GM12878 (cell line): ENCODE data around the gene QSOX2. TPM values are rescaled to one million over a fixed set of nuclear protein-coding genes. Genes with fewer than 3 reads are reported as not detected.

ENCODE experiments used
- CHD4 ChIP-seq: fragments of 200-600 bp; sonication (generic); IDR thresholded peaks from 2 replicates; pipeline ENCODE4 v1.6.1; 2016; ENCODE audit warnings: mild to moderate bottlenecking
- CUX1 ChIP-seq: IDR thresholded peaks from 2 replicates; pipeline ENCODE4 v1.6.1; 2012; ENCODE audit warnings: improper control_type of control experiment, low read depth, low read length; ENCODE audit not compliant: insufficient replicate concordance
- ETV6 ChIP-seq, 2 experiments: fragments of 450-650 bp in 1 of 2; IDR thresholded peaks in 1 of 2; conservative IDR thresholded peaks in 1 of 2; 2 replicates each; pipeline ENCODE4 v1.6.1; 2014; ENCODE audit warnings: antibody characterized with exemption in 1 of 2, borderline replicate concordance in 1 of 2, low read depth in 1 of 2, mild to moderate bottlenecking in 1 of 2, moderate library complexity in 1 of 2
- HDAC2 ChIP-seq: fragments of 200-600 bp; sonication (generic); IDR thresholded peaks from 2 replicates; pipeline ENCODE4 v1.6.1; 2017
- IKZF2 ChIP-seq, 2 experiments: fragments of 450-650 bp; IDR thresholded peaks; 2 replicates each; pipeline ENCODE4 v1.6.1; 2017; ENCODE audit warnings: mild to moderate bottlenecking in 2 of 2, moderate library complexity in 2 of 2
- IRF3 ChIP-seq: fragments of 450-650 bp; IDR thresholded peaks from 2 replicates; pipeline ENCODE4 v1.6.1; 2014; ENCODE audit warnings: mild to moderate bottlenecking
- NFIC ChIP-seq: IDR thresholded peaks from 2 replicates; pipeline ENCODE4 v1.6.1; 2012; ENCODE audit warnings: low read depth, mild to moderate bottlenecking, inconsistent platforms, low read length, moderate library complexity
- RAD21 ChIP-seq: IDR thresholded peaks from 2 replicates; pipeline ENCODE4 v1.6.1; 2011; ENCODE audit warnings: mild to moderate bottlenecking, low read depth, low read length, moderate library complexity; ENCODE audit not compliant: insufficient read depth
- RELA ChIP-seq: fragments of 450-650 bp; IDR thresholded peaks from 2 replicates; pipeline ENCODE4 v1.8.0; 2014; ENCODE audit warnings: borderline replicate concordance; ENCODE audit not compliant: partially characterized antibody
- SIX5 ChIP-seq: IDR thresholded peaks from 2 replicates; pipeline ENCODE4 v1.6.1; 2011; ENCODE audit warnings: mild to moderate bottlenecking, low read depth, low read length, moderate library complexity; ENCODE audit not compliant: severe bottlenecking
- SMAD1 ChIP-seq: fragments of 450-650 bp; IDR thresholded peaks from 2 replicates; pipeline ENCODE4 v1.6.1; 2018; ENCODE audit warnings: mild to moderate bottlenecking, low read depth; ENCODE audit not compliant: partially characterized antibody
- SMAD5 ChIP-seq: IDR thresholded peaks from 2 replicates; pipeline ENCODE4 v1.6.1; 2016; ENCODE audit warnings: antibody characterized with exemption, low read depth
- ZBTB33 ChIP-seq: fragments of 450-650 bp; IDR thresholded peaks from 2 replicates; pipeline ENCODE4 v1.6.1; 2017; ENCODE audit warnings: mild to moderate bottlenecking
- ZNF687 ChIP-seq: fragments of 450-650 bp; IDR thresholded peaks from 2 replicates; pipeline ENCODE4 v1.6.1; 2017; ENCODE audit warnings: mild to moderate bottlenecking, moderate library complexity
- polyA plus RNA-seq, 11 experiments: library from polyadenylated mRNA; depleted of rRNA in 4 of 11; unstranded in 6 of 11; stranded (reverse) in 5 of 11; fragments of >200 nt; fragmentation: Nextera tagmentation in 4 of 11; fragmentation: Illumina TruSeq in 1 of 11; extraction: Ambion mirVana in 4 of 11; extraction: Trizol in 1 of 11; gene quantifications; 1 replicate in 1 of 11; 2 replicates in 10 of 11; pipeline versions ENCODE4 v1.2.1 to v1.2.3, GENCODE V29; 2011 to 2016; ENCODE audit warnings: inconsistent platforms in 2 of 11, missing spikeins in 2 of 11, low read depth in 1 of 11
- total RNA-seq, 4 experiments: library from RNA; depleted of rRNA in 3 of 4; stranded (reverse); fragments of >200 nt in 3 of 4; fragmentation: Illumina TruSeq in 1 of 4; extraction: Trizol in 1 of 4; gene quantifications; 2 replicates each; pipeline versions ENCODE4 v1.2.1 to v1.2.3, GENCODE V29; 2013 to 2021

Gene QSOX2
- total and polyA plus RNA-seq, 10 of the 15 experiments (the other 5 are each of a cell fraction or from before 2014, with no cell fraction given) = 0.34 to 16.1 (median 8.2) TPM

GRCh38 chr9:136283291-136284235 lies 38.0 kb upstream of the QSOX2 start (continued):
- TF ChIP-seq ZNF687 (no peak), ZBTB33 (no peak), SIX5 (no peak), IRF3 (no peak), SMAD1 (no peak), IKZF2 (IDR thresholded peaks at IDR 0.05) (no peak), ETV6 (conservative IDR thresholded peaks at IDR 0.05 in 1 of 2, IDR thresholded peaks at IDR 0.05 in 1 of 2; ENCODE audit: borderline replicate concordance in 1 of 2, low read depth in 1 of 2) (no peak), NFIC (no peak), RELA (peak; percentile 35), CUX1 (no peak), HDAC2 (no peak), RAD21 (peak; percentile 89), SMAD5 (no peak), CHD4 (no peak)
